IPS-20b (cell line): Measurements from ENCODE around the gene BABAM2.

Experiments
- H3K27ac ChIP-seq: one replicate; pipeline ENCODE4 v1.5.1; 2013; ENCODE audit warnings: low read length
- H3K27me3 ChIP-seq: 2 replicates; pipeline ENCODE4 v1.6.1; 2013; ENCODE audit warnings: mild to moderate bottlenecking, low read length, inconsistent platforms; ENCODE audit not compliant: insufficient read depth
- H3K36me3 ChIP-seq: 2 replicates; pipeline ENCODE4 v1.6.1; 2013; ENCODE audit warnings: low read depth, mild to moderate bottlenecking, inconsistent platforms, low read length, moderate library complexity; ENCODE audit not compliant: insufficient read depth
- H3K4me1 ChIP-seq: 2 replicates; pipeline ENCODE4 v1.6.1; 2013; ENCODE audit warnings: mild to moderate bottlenecking, control low read depth, inconsistent platforms, low read length, moderate library complexity; ENCODE audit not compliant: insufficient read depth
- H3K4me3 ChIP-seq: 2 replicates; pipeline ENCODE4 v1.5.1; 2013; ENCODE audit warnings: mild to moderate bottlenecking, low read length, inconsistent platforms
- H3K9ac ChIP-seq: 2 replicates; pipeline ENCODE4 v1.6.1; 2013; ENCODE audit warnings: low read depth, mild to moderate bottlenecking, inconsistent platforms, low read length, moderate library complexity
- H3K9me3 ChIP-seq: 2 replicates; pipeline ENCODE4 v1.6.1; 2013; ENCODE audit warnings: mild to moderate bottlenecking, low read depth, low read length, inconsistent platforms; ENCODE audit not compliant: insufficient read depth

BABAM2 gene

DNA sequence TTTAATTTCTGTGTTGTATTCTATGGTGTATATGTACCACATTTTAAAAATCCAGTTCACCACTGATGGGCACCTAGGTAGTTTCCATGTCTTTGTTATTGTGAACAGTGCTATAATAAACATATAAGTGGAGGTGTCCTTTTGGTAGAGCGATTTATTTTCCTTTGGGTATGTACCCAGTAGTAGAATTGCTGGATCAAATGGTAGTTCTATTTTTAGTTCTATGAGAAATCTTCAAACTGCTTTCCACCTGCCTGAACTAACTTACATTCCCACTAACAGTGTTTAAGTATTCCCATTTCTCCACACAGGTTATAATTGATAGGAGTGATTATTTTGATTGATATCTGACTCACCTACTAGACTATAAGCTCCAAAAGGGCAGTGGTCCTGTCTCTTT is 148.2 kb downstream of the BABAM2 start:
- Histone ChIP-seq H3K4me3 (no peak overlapping the region), H3K9ac (no peak overlapping the region), H3K9me3 (no peaks in the 10 kb centered on the region), H3K27me3 (no peaks in the 10 kb centered on the region), H3K27ac (no peak overlapping the region), H3K36me3 (no peaks in the 10 kb centered on the region), H3K4me1 (0 out of 2 replicates have a peak, but pooled peaks cover 7% of the 10 kb centered on the region)

DNA sequence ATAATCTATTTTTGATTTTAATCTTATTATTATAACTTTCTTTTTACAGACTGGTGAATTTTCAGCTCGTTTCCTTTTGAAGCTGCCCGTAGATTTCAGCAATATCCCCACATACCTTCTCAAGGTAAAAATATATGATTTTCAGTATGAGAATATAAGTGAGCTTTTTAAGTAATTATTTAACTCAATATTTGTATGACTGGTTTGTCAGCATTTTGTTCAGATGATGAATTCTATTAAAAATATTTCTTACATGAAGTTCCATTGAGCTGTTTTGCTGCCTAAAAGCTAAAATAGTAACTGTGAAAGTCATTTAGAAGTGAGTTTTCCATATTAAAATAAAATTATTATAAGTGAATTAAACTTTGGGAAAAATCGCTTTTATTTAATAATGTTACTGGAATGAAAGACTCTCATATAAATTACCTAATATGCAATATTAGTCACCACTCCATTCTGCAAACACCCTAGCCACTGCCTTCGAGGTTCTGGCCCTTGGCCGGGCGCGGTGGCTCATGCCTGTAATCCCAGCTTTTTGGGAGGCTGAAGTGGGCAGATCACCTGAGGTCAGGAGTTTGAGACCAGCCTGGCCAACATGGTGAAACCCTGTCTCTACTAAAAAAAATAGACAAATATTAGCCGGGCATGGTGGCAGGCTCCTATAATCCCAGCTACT is 155.3 kb downstream of the BABAM2 start:
- H3K36me3 ChIP-seq = no peaks in the 10 kb centered on the region
- H3K9me3 ChIP-seq = no peaks in the 10 kb centered on the region
- H3K4me1 ChIP-seq = 0 out of 2 replicates have a peak, but pooled peaks cover 4% of the 10 kb centered on the region
- no peaks in the 10 kb centered on the region for H3K27me3 ChIP-seq
- no peak overlapping the region for H3K27ac ChIP-seq
- no peak overlapping the region for H3K4me3 ChIP-seq
- no peak overlapping the region for H3K9ac ChIP-seq

DNA sequence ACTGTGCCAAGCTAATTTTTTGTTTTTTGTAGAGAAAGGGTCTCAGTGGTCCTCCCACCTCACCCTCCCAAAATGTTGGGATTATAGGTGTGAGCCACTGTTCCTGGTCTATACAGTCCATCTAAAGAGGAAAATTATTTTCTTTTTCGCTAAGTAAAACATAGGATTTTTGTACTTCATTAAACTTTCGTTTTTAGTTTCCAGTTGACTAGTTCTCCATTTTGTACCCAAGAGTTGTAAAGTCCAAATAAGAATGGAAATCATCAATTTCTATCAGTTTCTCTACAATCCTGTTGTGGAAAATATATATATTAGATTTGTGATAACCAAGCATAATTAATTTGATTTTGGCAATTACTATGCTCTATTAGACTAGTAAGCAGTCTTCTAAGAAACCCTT is 156.4 kb downstream of the BABAM2 start:
- H3K9ac ChIP-seq = no peak overlapping the region
- no peak overlapping the region for H3K27ac ChIP-seq
- H3K9me3 ChIP-seq = no peaks in the 10 kb centered on the region
- H3K4me1 ChIP-seq = 0 out of 2 replicates have a peak, but pooled peaks cover 4% of the 10 kb centered on the region
- H3K36me3 ChIP-seq = no peaks in the 10 kb centered on the region
- no peaks in the 10 kb centered on the region for H3K27me3 ChIP-seq
- no peak overlapping the region for H3K4me3 ChIP-seq

DNA sequence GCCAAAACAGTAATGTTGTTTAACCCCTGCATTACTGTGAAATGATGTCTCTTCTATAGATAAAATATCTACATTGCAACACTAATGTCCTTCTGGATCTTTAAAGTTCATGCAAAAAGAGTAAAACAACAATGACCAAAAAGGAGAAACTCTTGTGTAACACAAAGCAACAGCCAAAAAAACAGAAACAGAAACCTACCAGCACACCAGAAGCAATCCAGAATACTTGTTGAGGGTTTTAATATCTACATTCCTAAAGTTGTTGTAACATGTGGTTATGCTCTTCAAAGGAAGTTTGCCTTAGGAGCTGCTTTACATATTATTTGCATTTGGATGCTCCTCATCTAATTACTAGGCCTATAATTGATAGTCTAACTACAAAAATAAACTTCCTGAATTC is 157.2 kb downstream of the BABAM2 start:
- no peaks in the 10 kb centered on the region for H3K27me3 ChIP-seq
- H3K4me3 ChIP-seq = no peak overlapping the region
- H3K36me3 ChIP-seq = no peaks in the 10 kb centered on the region
- no peaks in the 10 kb centered on the region for H3K9me3 ChIP-seq
- no peak overlapping the region for H3K27ac ChIP-seq
- no peak overlapping the region for H3K9ac ChIP-seq
- H3K4me1 ChIP-seq = 0 out of 2 replicates have a peak, but pooled peaks cover 4% of the 10 kb centered on the region

DNA sequence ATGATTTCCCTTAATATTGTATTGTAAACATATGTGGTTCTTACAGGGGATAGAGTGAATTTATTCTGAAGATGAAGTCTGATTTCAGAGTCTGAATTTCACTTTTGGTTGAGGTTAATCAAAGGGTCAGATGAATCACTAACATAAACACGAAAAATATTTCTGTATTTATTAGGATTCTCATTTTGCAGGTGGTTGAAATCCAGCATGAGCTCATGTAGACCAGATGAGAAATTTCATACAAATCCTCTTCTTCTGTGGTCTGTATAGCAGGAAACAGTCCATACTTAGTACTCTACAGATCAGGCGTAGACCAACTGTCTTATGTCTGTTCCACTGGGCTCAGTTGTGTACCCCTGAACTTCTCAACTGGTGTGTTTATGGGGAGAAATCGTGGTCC is 157.8 kb downstream of the BABAM2 start:
- Histone ChIP-seq H3K27ac (no peak overlapping the region), H3K9ac (no peak overlapping the region), H3K4me3 (no peak overlapping the region)

DNA sequence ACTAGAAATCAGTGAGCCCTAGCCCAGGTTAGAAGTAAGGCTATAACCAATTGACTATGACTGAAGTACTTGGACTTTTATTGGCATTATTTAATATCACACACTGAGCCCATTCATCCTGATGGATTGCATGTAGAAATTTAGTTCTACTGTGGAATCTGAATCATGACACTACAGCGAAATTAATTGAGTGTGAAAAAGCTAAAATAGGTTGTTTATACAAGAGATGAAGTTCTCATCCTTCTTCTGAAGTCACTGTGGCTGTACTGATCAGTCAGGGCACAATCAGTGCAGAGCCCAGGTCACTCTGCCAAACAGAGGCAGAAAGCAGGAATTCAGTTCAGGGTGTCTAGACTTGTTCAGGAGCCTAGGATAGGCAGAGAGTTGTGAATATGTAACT is 158.9 kb downstream of the BABAM2 start:
- Histone ChIP-seq H3K4me3 (no peak overlapping the region), H3K4me1 (0 out of 2 replicates have a peak, but pooled peaks cover 4% of the 10 kb centered on the region), H3K36me3 (no peaks in the 10 kb centered on the region), H3K27me3 (no peaks in the 10 kb centered on the region), H3K27ac (no peak overlapping the region), H3K9me3 (no peaks in the 10 kb centered on the region), H3K9ac (no peak overlapping the region)

More for the DNA sequence above, 157.8 kb downstream of the BABAM2 start:
- no peaks in the 10 kb centered on the region for H3K27me3 ChIP-seq
- 0 out of 2 replicates have a peak, but pooled peaks cover 4% of the 10 kb centered on the region for H3K4me1 ChIP-seq
- H3K36me3 ChIP-seq = no peaks in the 10 kb centered on the region
- H3K9me3 ChIP-seq = no peaks in the 10 kb centered on the region

DNA sequence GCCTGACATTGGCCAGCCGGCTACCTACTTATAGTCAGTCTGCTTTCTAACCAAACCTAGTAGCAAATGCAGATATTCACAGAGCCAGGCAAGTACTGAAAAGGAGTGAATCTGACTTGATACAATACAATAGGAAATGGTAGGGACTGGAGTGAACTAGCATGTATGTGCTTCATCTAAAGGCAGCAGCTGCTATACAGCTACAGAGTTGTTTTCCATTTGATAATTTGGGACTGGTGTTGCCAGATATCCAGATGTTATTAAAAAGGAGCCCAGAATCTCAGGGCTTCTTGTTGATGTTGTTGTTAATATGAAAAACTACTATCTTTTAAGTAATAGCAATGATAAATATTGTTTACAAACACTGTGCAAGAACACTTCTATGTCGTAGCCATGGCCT is 159.4 kb downstream of the BABAM2 start:
- Histone ChIP-seq H3K4me1 (0 out of 2 replicates have a peak, but pooled peaks cover 4% of the 10 kb centered on the region), H3K4me3 (no peak overlapping the region), H3K27me3 (no peaks in the 10 kb centered on the region), H3K9me3 (no peaks in the 10 kb centered on the region), H3K27ac (no peak overlapping the region), H3K36me3 (no peaks in the 10 kb centered on the region), H3K9ac (no peak overlapping the region)

DNA sequence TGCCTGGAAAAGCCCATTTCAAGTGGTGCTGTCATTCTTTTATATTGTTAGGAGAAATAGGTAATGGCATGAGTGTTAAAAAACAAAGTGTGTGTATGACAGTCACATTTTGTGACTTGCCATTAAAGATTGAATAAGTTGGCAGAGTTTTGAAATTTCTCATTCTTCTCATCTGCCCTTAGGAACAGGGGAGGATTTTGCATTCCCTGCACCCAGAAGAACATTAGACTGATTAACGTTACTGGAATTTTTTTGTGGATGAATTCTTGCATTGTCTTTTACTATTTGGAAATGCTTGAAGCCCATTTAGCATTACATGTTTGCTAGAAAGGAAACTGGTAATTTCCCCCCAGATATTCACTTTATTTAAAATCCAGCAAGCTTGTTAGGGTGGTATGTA is 162.2 kb downstream of the BABAM2 start:
- H3K4me1 ChIP-seq = 0 out of 2 replicates have a peak, but pooled peaks cover 3% of the 10 kb centered on the region
- no peak overlapping the region for H3K4me3 ChIP-seq
- H3K27me3 ChIP-seq = no peaks in the 10 kb centered on the region
- no peaks in the 10 kb centered on the region for H3K9me3 ChIP-seq
- H3K9ac ChIP-seq = no peak overlapping the region
- no peaks in the 10 kb centered on the region for H3K36me3 ChIP-seq
- H3K27ac ChIP-seq = no peak overlapping the region

DNA sequence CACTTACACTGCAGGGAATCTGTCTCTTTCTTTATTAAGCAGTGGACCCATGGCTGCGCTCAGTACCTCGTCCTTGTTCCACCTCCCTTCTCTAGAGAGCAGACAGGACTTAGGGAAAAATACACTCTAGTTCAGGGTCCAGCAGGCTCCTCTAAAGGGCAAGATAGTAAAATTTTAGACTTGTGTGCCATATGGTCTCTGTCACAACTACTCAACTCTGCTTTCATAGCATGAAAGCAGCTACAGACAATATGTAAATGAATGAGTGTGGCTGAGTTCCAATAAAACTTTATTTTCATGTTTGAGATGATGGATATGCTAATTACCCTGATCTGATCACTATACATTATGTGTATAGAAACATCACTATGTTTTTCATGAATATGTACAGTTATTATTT is 163.1 kb downstream of the BABAM2 start:
- Histone ChIP-seq H3K9me3 (no peaks in the 10 kb centered on the region), H3K9ac (no peak overlapping the region), H3K4me3 (no peak overlapping the region), H3K27ac (no peak overlapping the region), H3K4me1 (no peaks in the 10 kb centered on the region), H3K36me3 (no peaks in the 10 kb centered on the region), H3K27me3 (no peaks in the 10 kb centered on the region)

DNA sequence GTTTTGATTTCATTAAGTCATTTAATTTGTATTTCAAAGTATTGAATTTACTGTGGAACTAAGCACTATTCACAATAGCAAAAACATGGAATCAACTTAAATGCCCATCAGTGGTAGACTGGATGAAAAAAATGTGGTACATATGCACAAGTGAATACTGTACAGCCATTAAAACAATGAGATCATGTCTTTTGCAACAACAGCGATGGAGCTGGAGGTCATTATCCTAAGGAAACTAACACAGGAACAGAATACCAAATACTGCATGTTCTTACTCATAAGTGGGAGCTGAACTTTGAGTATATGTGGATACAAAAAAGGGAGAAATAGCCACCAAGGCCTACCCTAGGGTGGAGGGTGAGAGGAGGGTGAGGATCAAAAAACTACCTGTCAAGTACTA is 164.4 kb downstream of the BABAM2 start:
- Histone ChIP-seq H3K27ac (no peak overlapping the region), H3K36me3 (no peaks in the 10 kb centered on the region), H3K4me1 (no peaks in the 10 kb centered on the region), H3K4me3 (no peak overlapping the region), H3K27me3 (no peaks in the 10 kb centered on the region), H3K9ac (no peak overlapping the region), H3K9me3 (no peaks in the 10 kb centered on the region)

DNA sequence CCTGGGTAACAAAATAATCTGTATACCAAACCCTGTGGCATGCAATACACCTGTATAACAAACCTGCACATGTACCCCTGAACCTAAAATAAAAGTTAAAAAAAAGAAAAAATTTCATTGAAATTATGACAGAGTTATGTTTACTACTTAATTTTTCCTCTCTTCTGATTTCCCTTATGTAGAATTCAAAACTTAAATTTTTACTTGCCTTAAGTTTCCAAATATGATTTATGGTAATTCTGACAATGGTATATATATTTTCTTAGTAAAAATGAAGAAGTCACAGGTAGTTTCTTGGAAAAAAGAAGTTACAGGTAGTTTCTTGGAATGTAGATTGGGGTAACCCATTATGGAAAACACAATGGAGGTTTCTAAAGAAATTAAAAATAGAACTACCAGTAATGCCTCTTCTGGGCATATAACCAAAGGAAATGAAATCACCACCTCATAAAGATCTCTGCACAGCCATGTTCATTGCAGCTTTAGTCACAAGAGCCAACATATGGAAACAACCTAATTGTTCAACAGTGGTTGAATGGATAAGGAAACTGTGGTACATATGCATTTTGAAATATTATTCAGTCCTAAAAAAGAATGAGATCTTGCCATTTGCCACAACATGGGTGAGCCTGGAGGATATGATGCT is 164.9 kb downstream of the BABAM2 start:
- no peaks in the 10 kb centered on the region for H3K27me3 ChIP-seq
- H3K9me3 ChIP-seq = no peaks in the 10 kb centered on the region
- H3K27ac ChIP-seq = no peak overlapping the region
- no peak overlapping the region for H3K4me3 ChIP-seq
- no peaks in the 10 kb centered on the region for H3K36me3 ChIP-seq
- no peaks in the 10 kb centered on the region for H3K4me1 ChIP-seq
- no peak overlapping the region for H3K9ac ChIP-seq

DNA sequence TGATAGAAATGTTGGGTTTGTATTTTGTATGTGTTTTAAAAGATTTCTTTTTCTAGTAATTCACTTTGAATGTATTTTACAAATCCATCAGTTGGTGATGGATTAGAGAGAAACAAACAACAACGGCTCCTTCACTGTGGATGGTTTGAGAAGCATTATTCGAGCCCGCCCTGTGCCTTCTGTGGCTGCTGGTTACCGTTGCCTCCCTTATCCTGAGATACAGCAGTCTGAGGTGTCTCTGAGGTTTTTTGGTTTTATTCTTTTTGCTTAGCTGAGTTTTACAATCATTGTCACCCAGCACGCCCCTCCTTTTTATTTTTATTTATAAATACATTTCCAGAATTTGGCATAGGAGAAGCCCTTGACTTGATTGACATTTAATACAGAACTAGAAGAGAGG is 168.3 kb downstream of the BABAM2 start:
- H3K27ac ChIP-seq = no peak overlapping the region
- no peak overlapping the region for H3K4me3 ChIP-seq
- H3K4me1 ChIP-seq = no peaks in the 10 kb centered on the region
- H3K36me3 ChIP-seq = no peaks in the 10 kb centered on the region
- no peak overlapping the region for H3K9ac ChIP-seq
- H3K9me3 ChIP-seq = no peaks in the 10 kb centered on the region
- H3K27me3 ChIP-seq = no peaks in the 10 kb centered on the region
